DOHH2 (cell line): ENCODE data around the gene SCARF1.

Source experiments
- H3F3A ChIP-seq: fragments of 200-600 bp; sonication (generic), shearing (Covaris generic); 2 replicates; pipeline ENCODE4 v1.6.0; 2016; ENCODE audit warnings: antibody characterized with exemption, mild to moderate bottlenecking; ENCODE audit not compliant: control insufficient read depth, insufficient read depth
- H3K27ac ChIP-seq: fragments of 200-600 bp; sonication (generic); 2 replicates; pipeline ENCODE4 v1.5.1; 2014; ENCODE audit warnings: low read depth, mild to moderate bottlenecking, low read length, moderate library complexity
- H3K27me3 ChIP-seq: fragments of 200-600 bp; sonication (generic); 2 replicates; pipeline ENCODE4 v1.6.1; 2014; ENCODE audit warnings: mild to moderate bottlenecking, low read length, mixed read lengths; ENCODE audit not compliant: control insufficient read depth
- H3K36me3 ChIP-seq: fragments of 200-600 bp; sonication (generic); 2 replicates; pipeline ENCODE4 v1.6.1; 2014; ENCODE audit warnings: mild to moderate bottlenecking, low read length, moderate library complexity, mixed read lengths; ENCODE audit not compliant: control insufficient read depth
- H3K4me1 ChIP-seq: fragments of 200-600 bp; sonication (generic); 2 replicates; pipeline ENCODE4 v1.6.1; 2014; ENCODE audit warnings: mild to moderate bottlenecking, low read length, mixed read lengths; ENCODE audit not compliant: control insufficient read depth
- H3K4me2 ChIP-seq: fragments of 200-600 bp; sonication (generic); 2 replicates; pipeline ENCODE4 v1.6.0; 2014; ENCODE audit warnings: mild to moderate bottlenecking, low read length, moderate library complexity
- H3K4me3 ChIP-seq: fragments of 200-600 bp; sonication (generic); 2 replicates; pipeline ENCODE4 v1.5.1; 2014; ENCODE audit warnings: mild to moderate bottlenecking, low read length, mixed read lengths
- H3K79me2 ChIP-seq: fragments of 200-600 bp; sonication (generic); 2 replicates; pipeline ENCODE4 v1.6.1; 2014; ENCODE audit warnings: mild to moderate bottlenecking, low read length, mixed read lengths; ENCODE audit not compliant: control insufficient read depth
- H3K9me2 ChIP-seq: fragments of 200-600 bp; sonication (generic); replicated peaks from 2 replicates; pipeline ENCODE4 v1.6.1; 2014; ENCODE audit warnings: mild to moderate bottlenecking, low read length, mixed read lengths; ENCODE audit not compliant: control insufficient read depth
- H3K9me3 ChIP-seq: fragments of 200-600 bp; sonication (generic); 2 replicates; pipeline ENCODE4 v1.6.1; 2014; ENCODE audit warnings: antibody characterized with exemption, low read length, mixed read lengths; ENCODE audit not compliant: control insufficient read depth, insufficient read depth
- H4K20me1 ChIP-seq: fragments of 200-600 bp; sonication (generic); 2 replicates; pipeline ENCODE4 v1.6.0; 2014; ENCODE audit warnings: low read depth, mild to moderate bottlenecking, antibody characterized with exemption, low read length, moderate library complexity; ENCODE audit not compliant: control insufficient read depth, insufficient read depth
- CTCF ChIP-seq: fragments of 200-600 bp; sonication (generic); IDR thresholded peaks from one replicate; pipeline ENCODE4 v1.5.1; 2014; ENCODE audit warnings: antibody characterized with exemption, mild to moderate bottlenecking, low read depth, low read length; ENCODE audit not compliant: poor library complexity, severe bottlenecking
- EZH2phosphoT487 ChIP-seq: fragments of 200-600 bp; sonication (generic); IDR thresholded peaks from 2 replicates; pipeline ENCODE4 v1.6.1; 2017; ENCODE audit warnings: borderline replicate concordance, mild to moderate bottlenecking, antibody characterized with exemption, low read length, moderate library complexity, mixed read lengths

Gene SCARF1

GRCh38 chr17:1590029-1590746, 55.3 kb downstream of the SCARF1 start:
- H3F3A ChIP-seq: peaks cover 18% of the 10 kb centered on the region
- peaks cover 60% of the 10 kb centered on the region for H3K4me1 ChIP-seq
- no peak overlapping the region for H3K4me3 ChIP-seq
- peak overlapping the region; percentile 21 for H3K4me2 ChIP-seq
- no peaks in the 10 kb centered on the region for H4K20me1 ChIP-seq
- H3K36me3 ChIP-seq: peaks cover 73% of the 10 kb centered on the region
- no peaks in the 10 kb centered on the region for H3K27me3 ChIP-seq
- peak overlapping the region; percentile 100 for H3K27ac ChIP-seq
- TF ChIP-seq EZH2phosphoT487 (no peak), CTCF (no peak)
- H3K9me2 ChIP-seq: no peaks in the 10 kb centered on the region
- H3K79me2 ChIP-seq: peaks cover 14% of the 10 kb centered on the region
- no peaks in the 10 kb centered on the region for H3K9me3 ChIP-seq

- Histone ChIP-seq H3K4me2 (no peak overlapping the region), H3K4me1 (peaks cover 48% of the 10 kb centered on the region), H4K20me1 (no peaks in the 10 kb centered on the region), H3K9me2 (no peaks in the 10 kb centered on the region), H3K27me3 (no peaks in the 10 kb centered on the region), H3K4me3 (no peak overlapping the region), H3F3A (peaks cover 14% of the 10 kb centered on the region), H3K9me3 (no peaks in the 10 kb centered on the region), H3K79me2 (peaks cover 12% of the 10 kb centered on the region), H3K27ac (peak overlapping the region; percentile 100), H3K36me3 (peaks cover 80% of the 10 kb centered on the region)
- TF ChIP-seq EZH2phosphoT487 (no peak), CTCF (no peak)
Measured at GRCh38 chr17:1588821-1589585, 56.5 kb downstream of the SCARF1 start.

GRCh38 chr17:1584167-1584566, 61.4 kb downstream of the SCARF1 start:
- TF ChIP-seq CTCF (no peak), EZH2phosphoT487 (no peak)

More at GRCh38 chr17:1584167-1584566, 61.4 kb downstream of the SCARF1 start:
- Histone ChIP-seq H3K27ac (no peak overlapping the region), H4K20me1 (no peaks in the 10 kb centered on the region), H3K79me2 (no peaks in the 10 kb centered on the region; the same call in 1 of the 2 replicates), H3F3A (peaks cover 3% of the 10 kb centered on the region; the same call in 1 of the 2 replicates), H3K4me2 (no peak overlapping the region), H3K9me2 (no peaks in the 10 kb centered on the region), H3K4me1 (peaks cover 27% of the 10 kb centered on the region), H3K36me3 (peaks cover 78% of the 10 kb centered on the region), H3K9me3 (no peaks in the 10 kb centered on the region), H3K4me3 (no peak overlapping the region), H3K27me3 (no peaks in the 10 kb centered on the region)
